Measurements from ENCODE around the gene C7orf25.

Gene C7orf25

GRCh38 chr7:42911454-42912447, at the start of gene C7orf25:
Gene C7orf25 (minus strand): TSS chr7:42912070. CDS start chr7:42910900, 1,170 bp downstream.
- peak; percentile 79 for DNase-seq

- no peak for DNase-seq
These were observed 49.3 kb upstream of the C7orf25 start for GRCh38 chr7:42961170-42961569.

- DNase-seq = no peak
These were observed 48.9 kb upstream of the C7orf25 start for GRCh38 chr7:42960762-42961161.

- no peak for DNase-seq
These were observed 47.7 kb upstream of the C7orf25 start for GRCh38 chr7:42959549-42959948.

- no peak for DNase-seq
These were observed 44.2 kb upstream of the C7orf25 start for GRCh38 chr7:42956062-42956461.

GRCh38 chr7:42953994-42954393, 42.1 kb upstream of the C7orf25 start:
- DNase-seq = peak; percentile 62

- no peak for DNase-seq
These were observed 40.5 kb upstream of the C7orf25 start for GRCh38 chr7:42952328-42952727.

- no peak for DNase-seq
These were observed 38.5 kb upstream of the C7orf25 start for GRCh38 chr7:42950417-42950816.

- no peak for DNase-seq
These were observed 35.7 kb upstream of the C7orf25 start for GRCh38 chr7:42947521-42947920.

GRCh38 chr7:42946627-42946950, 34.7 kb upstream of the C7orf25 start:
- DNase-seq = peak; percentile 50

- peak; percentile 45 for DNase-seq
These were observed 34.2 kb upstream of the C7orf25 start for GRCh38 chr7:42945821-42946626.

GRCh38 chr7:42940985-42941847, 29.3 kb upstream of the C7orf25 start:
- peak; percentile 73 for DNase-seq

- DNase-seq = no peak
These were observed 27.8 kb upstream of the C7orf25 start for GRCh38 chr7:42939457-42940240.

- no peak for DNase-seq
These were observed 24.0 kb upstream of the C7orf25 start for GRCh38 chr7:42935861-42936260.

- no peak for DNase-seq
These were observed 22.4 kb upstream of the C7orf25 start for GRCh38 chr7:42934291-42934690.

- DNase-seq = no peak
These were observed 21.1 kb upstream of the C7orf25 start for GRCh38 chr7:42932811-42933591.

GRCh38 chr7:42931834-42932651, 20.2 kb upstream of the C7orf25 start, which contains the start of the genes MRPL32 and PSMA2:
Gene MRPL32 (plus strand): TSS chr7:42932376. CDS start chr7:42932387, 11 bp downstream.
Gene PSMA2 (minus strand): TSS chr7:42932174. CDS start chr7:42932158, 16 bp downstream.
- DNase-seq = peak; percentile 98

- peak; percentile 15 for DNase-seq
These were observed 19.6 kb upstream of the C7orf25 start for GRCh38 chr7:42931447-42931833.

GRCh38 chr7:42930889-42931288, 19.0 kb upstream of the C7orf25 start:
- no peak for DNase-seq

- DNase-seq = no peak
These were observed 17.6 kb upstream of the C7orf25 start for GRCh38 chr7:42929449-42929848.
